Measurements from ENCODE around the gene CWC22.

GRCh38 chr2:179946346-179946745, 60.8 kb downstream of the CWC22 start:
- TF ChIP-seq TAF1 (IDR thresholded peaks at IDR 0.05; ENCODE audit: borderline replicate concordance, insufficient read depth, low read length) (no peak), REST (IDR thresholded peaks at IDR 0.05; ENCODE audit: insufficient read depth in 1 of 2, low read depth in 2 of 2, low read length in 2 of 2) (no peak), POLR2AphosphoS5 (IDR thresholded peaks at IDR 0.05; ENCODE audit: low read depth, low read length) (no peak), SIN3A (IDR thresholded peaks at IDR 0.05; ENCODE audit: borderline replicate concordance, insufficient read depth, low read length) (no peak)
